HL-60 (cell line): ENCODE measurements around the gene CNFN.

ENCODE experiments used
- CTCF ChIP-seq: IDR thresholded peaks from one replicate; pipeline ENCODE4 v1.5.1; 2011; ENCODE audit warnings: low read length, control low read depth, inconsistent platforms; ENCODE audit not compliant: insufficient read depth
- POLR2AphosphoS5 ChIP-seq: IDR thresholded peaks from 2 replicates; pipeline ENCODE4 v1.6.1; 2012; ENCODE audit warnings: low read depth
- REST ChIP-seq: IDR thresholded peaks from 2 replicates; pipeline ENCODE4 v1.6.1; 2012; ENCODE audit warnings: low read depth; ENCODE audit not compliant: insufficient replicate concordance
- SPI1 ChIP-seq: IDR thresholded peaks from 2 replicates; pipeline ENCODE4 v1.6.1; 2012; ENCODE audit warnings: low read depth, mild to moderate bottlenecking, borderline replicate concordance

- TF ChIP-seq CTCF (no peak), REST (no peak), POLR2AphosphoS5 (no peak), SPI1 (no peak)
These were observed 44.8 kb downstream of the CNFN start for GRCh38 chr19:42345191-42345812.
